ENCODE data around the gene KCNH4. TPM values are rescaled to one million over a fixed set of nuclear protein-coding genes. Genes with fewer than 3 reads are reported as not detected.

KCNH4 gene
- total RNA-seq, 1 experiment from 2014 or later = 0.28 TPM

- Histone ChIP-seq H3K9me3 (ENCODE audit: low read depth, low read length, poor library complexity, severe bottlenecking) (no peaks in the 10 kb centered on the region), H3K4me3 (ENCODE audit: low read depth, low read length, poor library complexity, severe bottlenecking) (no peak overlapping the region), H3K27me3 (replicated peaks; ENCODE audit: insufficient read depth, low read depth, low read length, poor library complexity) (no peaks in the 10 kb centered on the region), H3K27ac (ENCODE audit: low read depth, low read length, poor library complexity, severe bottlenecking) (no peak overlapping the region), H3K36me3 (ENCODE audit: insufficient read depth, low read length, poor library complexity, severe bottlenecking) (no peaks in the 10 kb centered on the region), H3K4me1 (ENCODE audit: insufficient read depth, low read length, poor library complexity, severe bottlenecking) (no peaks in the 10 kb centered on the region)
- CTCF ChIA-PET = no interaction called here
- DNase-seq (ENCODE audit: low spot score) = no peak
- POLR2A ChIA-PET (ENCODE audit: low non-redundant PET) = no interaction called here
- no TSS peak for BruUV-seq (replicated peaks)
- TF ChIP-seq CTCF (conservative IDR thresholded peaks at IDR 0.05; ENCODE audit: low read depth, low read length) (no peak), EZH2 (IDR thresholded peaks at IDR 0.05; ENCODE audit: borderline replicate concordance, low read depth, low read length, poor library complexity, severe bottlenecking) (no peak)
- intact Hi-C loops (cut with micrococcal nuclease; ENCODE audit: unreplicated experiment) = no loop called here
Observed at GRCh38 chr17:42167807-42168206, 13.1 kb downstream of the KCNH4 start.

GRCh38 chr17:42166196-42166763 lies 14.7 kb downstream of the KCNH4 start:
- no peaks in the 10 kb centered on the region for H3K4me1 ChIP-seq (ENCODE audit: insufficient read depth, low read length, poor library complexity, severe bottlenecking)
- no TSS peak for BruUV-seq (replicated peaks)
- DNase-seq (ENCODE audit: low spot score) = no peak
- H3K27ac ChIP-seq (ENCODE audit: low read depth, low read length, poor library complexity, severe bottlenecking) = no peak overlapping the region
- POLR2A ChIA-PET (ENCODE audit: low non-redundant PET) = no interaction called here
- H3K27me3 ChIP-seq (replicated peaks; ENCODE audit: insufficient read depth, low read depth, low read length, poor library complexity) = no peaks in the 10 kb centered on the region
- H3K36me3 ChIP-seq (ENCODE audit: insufficient read depth, low read length, poor library complexity, severe bottlenecking) = no peaks in the 10 kb centered on the region
- intact Hi-C loops (cut with micrococcal nuclease; ENCODE audit: unreplicated experiment) = no loop called here
- H3K9me3 ChIP-seq (ENCODE audit: low read depth, low read length, poor library complexity, severe bottlenecking) = no peaks in the 10 kb centered on the region
- H3K4me3 ChIP-seq (ENCODE audit: low read depth, low read length, poor library complexity, severe bottlenecking) = no peak overlapping the region
- no peak for TF ChIP-seq CTCF (conservative IDR thresholded peaks at IDR 0.05; ENCODE audit: low read depth, low read length)
- TF ChIP-seq EZH2 (IDR thresholded peaks at IDR 0.05; ENCODE audit: borderline replicate concordance, low read depth, low read length, poor library complexity, severe bottlenecking) = no peak
- CTCF ChIA-PET = no interaction called here

- intact Hi-C loops (cut with micrococcal nuclease; ENCODE audit: unreplicated experiment) = no loop called here
- Histone ChIP-seq H3K9me3 (ENCODE audit: low read depth, low read length, poor library complexity, severe bottlenecking) (no peaks in the 10 kb centered on the region), H3K4me3 (ENCODE audit: low read depth, low read length, poor library complexity, severe bottlenecking) (no peak overlapping the region), H3K27ac (ENCODE audit: low read depth, low read length, poor library complexity, severe bottlenecking) (no peak overlapping the region), H3K36me3 (ENCODE audit: insufficient read depth, low read length, poor library complexity, severe bottlenecking) (no peaks in the 10 kb centered on the region), H3K4me1 (ENCODE audit: insufficient read depth, low read length, poor library complexity, severe bottlenecking) (no peaks in the 10 kb centered on the region), H3K27me3 (replicated peaks; ENCODE audit: insufficient read depth, low read depth, low read length, poor library complexity) (no peaks in the 10 kb centered on the region)
- POLR2A ChIA-PET (ENCODE audit: low non-redundant PET) = no interaction called here
- BruUV-seq (replicated peaks) = no TSS peak
- no peak for TF ChIP-seq CTCF (conservative IDR thresholded peaks at IDR 0.05; ENCODE audit: low read depth, low read length)
- no peak for TF ChIP-seq EZH2 (IDR thresholded peaks at IDR 0.05; ENCODE audit: borderline replicate concordance, low read depth, low read length, poor library complexity, severe bottlenecking)
- DNase-seq (ENCODE audit: low spot score) = no peak
- CTCF ChIA-PET = no interaction called here
Observed at GRCh38 chr17:42165751-42166150, 15.2 kb downstream of the KCNH4 start.
